Activated CD8-positive, alpha-beta memory T cell treated with anti-CD3 and anti-CD28 coated beads, Interleukin-2, amount 50 U/mL, for 1 hour (primary cell): ENCODE data around the gene NDFIP1.

ENCODE experiments used
- DNase-seq: peaks from one replicate; pipeline ENCODE4 v3.0.0-alpha.2; 2020; ENCODE audit errors: extremely low read depth

NDFIP1 gene

DNA sequence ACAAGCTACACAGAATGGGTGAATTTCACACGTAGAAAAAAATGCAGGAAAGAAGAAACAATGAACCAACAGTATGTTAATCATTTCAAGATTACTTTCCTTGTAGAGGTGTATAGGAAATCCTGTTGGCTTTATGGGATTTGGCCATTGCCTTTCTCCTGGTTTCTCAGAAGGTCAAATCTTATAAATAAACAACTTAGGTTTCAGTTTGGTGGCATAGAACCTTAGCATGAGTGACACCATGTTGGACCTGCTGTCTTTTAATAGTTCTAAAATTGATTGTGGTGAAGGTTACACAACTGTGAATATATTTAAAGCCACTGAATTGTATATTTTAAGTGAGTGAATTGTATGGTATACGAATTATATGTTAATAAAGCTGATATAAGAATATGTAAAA lies 16.7 kb upstream of the NDFIP1 start:
- no peak for DNase-seq

DNA sequence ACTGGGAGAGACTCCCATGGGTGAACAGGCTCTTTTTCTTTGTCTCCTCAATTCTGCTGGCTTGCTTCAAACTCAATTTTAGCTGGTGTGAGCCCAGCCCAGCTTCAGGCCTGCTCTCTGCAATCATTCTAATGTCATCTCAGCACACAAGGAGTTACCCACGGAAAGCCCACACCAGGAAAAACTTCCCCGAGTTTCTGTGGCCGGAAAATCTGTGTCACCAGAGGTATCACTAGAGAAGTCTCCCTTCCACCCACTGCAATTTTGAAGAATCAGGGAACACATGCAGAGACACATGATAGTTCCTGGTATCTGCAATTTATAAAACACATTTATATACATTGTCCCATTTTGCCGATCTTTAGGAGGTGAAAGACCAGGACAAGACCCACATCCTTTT lies 13.5 kb upstream of the NDFIP1 start:
- DNase-seq = no peak

DNA sequence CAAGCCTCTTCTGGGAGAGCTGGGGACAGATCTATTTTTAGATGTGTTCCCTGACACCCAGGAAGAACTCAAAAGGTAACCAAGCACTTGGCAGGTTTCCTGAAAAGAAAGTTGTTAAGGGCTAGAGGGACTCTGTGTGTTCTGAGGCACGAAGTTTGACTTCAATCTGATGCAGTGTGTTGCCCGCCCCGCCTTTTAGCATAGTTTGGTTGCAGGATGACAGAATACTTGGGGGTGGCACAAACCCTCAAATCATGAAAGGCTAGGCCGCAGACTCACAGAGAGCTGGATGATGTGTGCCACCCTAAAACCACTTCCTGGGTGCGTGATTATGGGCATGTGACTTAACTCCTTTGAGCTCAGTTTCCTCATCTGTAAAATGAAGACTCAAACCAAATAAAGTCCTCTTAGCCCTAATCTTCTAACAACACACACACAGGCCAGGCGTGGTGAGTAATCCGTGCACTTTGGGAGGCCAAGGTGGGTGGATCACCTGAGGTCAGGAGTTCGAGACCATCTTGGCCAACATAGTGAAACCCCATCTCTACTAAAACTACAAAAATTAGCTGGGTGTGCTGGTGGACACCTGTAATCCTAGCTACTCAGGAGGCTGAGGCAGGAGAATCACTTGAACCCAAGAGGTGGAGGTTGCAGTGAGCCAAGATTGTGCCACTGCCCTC lies 12.8 kb upstream of the NDFIP1 start:
- peak; percentile 82 for DNase-seq

DNA sequence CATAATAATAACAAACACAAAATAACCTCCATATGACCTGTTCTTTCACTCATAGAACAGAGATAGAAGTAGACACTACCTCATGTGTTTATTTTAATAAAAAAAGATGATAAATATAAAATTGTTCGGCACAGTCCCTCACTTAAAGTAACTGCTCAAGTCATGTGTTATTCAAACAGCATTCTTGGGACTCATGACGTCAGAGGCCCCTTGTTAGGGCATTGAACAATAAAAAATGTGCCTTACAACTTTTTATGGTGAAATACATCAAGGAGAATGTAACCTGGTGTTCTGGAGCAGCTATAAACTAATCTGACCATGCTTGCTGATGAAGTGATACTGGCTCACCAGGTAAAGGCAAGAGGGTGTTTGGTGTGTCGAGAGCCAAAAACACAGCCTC lies 12.2 kb upstream of the NDFIP1 start:
- DNase-seq = no peak

DNA sequence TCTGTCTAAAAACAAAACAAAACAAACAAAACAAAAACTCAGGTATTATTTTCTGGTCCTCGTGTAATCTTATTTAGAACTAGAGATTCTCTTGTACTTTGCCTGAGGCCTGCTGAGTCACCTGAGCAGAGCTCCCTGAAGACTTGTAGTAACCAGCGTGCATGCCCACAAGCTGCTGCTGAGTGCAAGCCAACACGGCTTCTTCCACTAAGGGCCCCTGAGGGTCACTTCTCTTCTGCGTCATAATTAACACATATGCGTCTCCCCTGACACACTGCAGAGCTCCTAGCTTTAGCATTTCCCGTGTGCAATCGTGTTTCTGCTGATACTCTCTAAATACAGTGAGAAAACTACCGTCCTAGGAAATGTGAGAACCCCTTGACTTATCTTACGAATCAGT lies 10.9 kb upstream of the NDFIP1 start:
- DNase-seq = no peak

DNA sequence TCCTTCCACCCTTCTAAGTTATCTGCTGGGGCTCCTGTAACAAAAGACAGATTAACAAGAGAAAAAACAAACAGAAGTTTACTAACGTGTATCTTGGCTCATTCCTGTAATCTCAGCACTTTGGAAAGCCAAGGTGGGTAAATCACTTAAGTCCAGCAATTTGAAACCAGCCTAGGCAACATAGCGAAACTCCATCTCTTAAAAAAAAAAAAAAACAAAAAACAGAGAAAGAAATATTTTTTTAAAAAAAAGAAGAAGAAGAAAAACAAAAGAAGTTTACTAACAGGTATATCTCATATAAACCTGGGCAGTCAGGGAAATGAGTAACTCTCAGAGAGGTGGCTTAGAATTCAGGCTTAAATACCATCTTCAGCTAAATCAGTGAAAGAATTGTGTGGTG lies 10.3 kb upstream of the NDFIP1 start:
- no peak for DNase-seq

DNA sequence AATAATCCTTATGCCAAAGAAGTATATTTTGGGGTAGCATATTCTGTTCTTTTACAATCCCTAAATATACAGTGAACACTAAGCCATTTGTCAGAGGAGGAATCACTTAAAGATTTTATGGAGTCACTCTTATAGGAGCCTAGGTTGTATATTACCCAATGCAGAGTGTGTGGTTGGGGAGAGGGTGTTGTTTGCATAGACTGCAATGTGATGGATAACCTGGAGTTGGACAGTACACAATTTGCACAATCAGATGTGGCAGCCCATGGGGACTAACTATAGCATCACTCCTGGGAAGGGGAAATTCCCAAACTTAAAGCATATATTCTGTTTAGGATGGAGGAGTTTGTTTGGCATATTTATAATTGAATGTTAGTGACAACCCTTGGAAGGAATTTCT lies 9.6 kb upstream of the NDFIP1 start:
- no peak for DNase-seq

DNA sequence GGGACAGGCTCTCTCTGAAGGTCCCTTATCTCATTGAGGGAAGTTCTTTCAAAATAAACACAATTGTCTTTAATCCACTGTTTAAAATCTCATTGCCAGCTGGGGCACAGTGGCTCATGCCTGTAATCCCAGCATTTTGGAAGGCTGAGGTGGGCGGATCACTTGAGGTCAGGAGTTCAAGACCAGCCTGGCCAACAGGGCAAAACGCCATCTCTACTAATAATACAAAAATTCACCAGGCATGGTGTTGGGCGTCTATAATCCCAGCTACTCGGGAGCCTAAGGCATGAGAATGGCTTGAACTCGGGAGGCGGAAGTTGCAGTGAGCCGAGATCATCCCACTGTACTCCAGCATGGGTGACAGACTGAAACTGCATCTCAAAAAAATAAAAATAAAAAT lies 8.3 kb upstream of the NDFIP1 start:
- DNase-seq = no peak

DNA sequence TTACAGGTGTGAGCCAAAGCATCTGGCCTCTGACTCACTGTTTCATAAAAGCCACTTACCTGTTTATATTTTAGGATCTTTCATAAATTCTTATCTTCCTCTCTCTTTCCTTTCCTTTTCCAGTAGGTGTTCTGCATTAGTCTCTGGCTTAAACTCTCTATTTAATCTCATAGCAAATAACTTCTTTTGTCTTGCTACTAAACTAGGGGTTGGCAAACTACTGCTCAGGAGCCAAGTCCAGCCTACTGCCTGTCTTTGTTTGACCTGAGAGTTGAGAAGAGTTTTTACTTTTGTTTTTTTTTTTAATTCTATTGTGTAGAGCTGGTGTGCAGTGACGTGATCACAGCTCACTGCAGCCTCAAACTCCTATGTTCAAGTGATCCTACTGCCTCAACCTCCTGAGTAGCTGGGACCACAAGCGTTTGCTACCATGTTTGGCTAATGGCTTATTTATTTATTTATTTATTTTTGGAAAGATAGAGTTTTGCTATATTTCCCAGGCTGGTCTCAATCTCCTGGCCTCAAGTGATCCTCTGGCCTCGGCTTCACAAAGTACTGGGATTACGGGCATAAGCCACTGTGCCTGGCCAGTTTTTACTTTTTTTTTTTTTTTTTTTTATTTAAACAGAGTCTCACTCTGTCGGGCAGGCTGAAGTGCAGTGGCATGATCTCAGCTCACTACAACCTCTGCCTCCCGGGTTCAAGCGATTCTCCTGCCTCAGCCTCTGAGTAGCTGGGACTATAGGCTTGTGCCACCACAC lies 5.4 kb upstream of the NDFIP1 start:
- DNase-seq = no peak

DNA sequence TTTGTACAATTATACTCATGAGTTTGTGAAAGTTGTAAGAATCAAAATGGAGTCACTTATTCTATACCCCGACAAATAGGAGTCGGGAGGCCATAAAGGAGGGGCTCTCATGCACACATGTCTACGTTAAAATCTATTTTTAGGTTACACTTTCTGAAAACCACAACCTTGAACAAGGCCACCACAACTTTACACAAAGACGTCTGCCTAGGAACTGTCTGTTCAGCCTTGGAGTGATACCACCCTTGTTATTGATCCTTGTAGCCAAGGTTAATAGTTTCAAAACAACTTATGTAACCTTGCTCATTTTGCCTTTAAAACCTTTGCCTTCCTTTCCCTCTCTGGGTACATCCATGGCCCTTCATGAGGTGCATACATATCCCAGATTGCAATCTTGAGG lies 4.1 kb upstream of the NDFIP1 start:
- no peak for DNase-seq

DNA sequence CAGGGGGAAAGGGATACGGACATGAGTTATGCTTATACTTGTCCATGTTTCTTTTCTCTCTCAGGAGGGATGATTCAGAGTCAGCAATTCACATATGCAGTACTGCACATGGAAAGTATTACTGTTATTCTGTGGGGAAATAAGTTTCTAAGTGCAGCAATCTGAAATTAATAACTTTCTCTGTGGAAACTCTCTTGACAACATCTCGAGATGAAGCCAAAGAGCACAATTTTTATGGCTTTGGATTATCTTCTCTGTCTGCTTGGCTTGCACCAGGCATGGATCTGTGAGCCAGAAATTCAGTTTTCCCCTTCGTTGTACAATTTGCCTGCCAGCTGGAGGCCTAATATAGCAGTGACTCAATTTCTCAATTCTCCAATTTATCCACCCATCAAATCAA lies 2.5 kb upstream of the NDFIP1 start:
- DNase-seq = no peak

DNA sequence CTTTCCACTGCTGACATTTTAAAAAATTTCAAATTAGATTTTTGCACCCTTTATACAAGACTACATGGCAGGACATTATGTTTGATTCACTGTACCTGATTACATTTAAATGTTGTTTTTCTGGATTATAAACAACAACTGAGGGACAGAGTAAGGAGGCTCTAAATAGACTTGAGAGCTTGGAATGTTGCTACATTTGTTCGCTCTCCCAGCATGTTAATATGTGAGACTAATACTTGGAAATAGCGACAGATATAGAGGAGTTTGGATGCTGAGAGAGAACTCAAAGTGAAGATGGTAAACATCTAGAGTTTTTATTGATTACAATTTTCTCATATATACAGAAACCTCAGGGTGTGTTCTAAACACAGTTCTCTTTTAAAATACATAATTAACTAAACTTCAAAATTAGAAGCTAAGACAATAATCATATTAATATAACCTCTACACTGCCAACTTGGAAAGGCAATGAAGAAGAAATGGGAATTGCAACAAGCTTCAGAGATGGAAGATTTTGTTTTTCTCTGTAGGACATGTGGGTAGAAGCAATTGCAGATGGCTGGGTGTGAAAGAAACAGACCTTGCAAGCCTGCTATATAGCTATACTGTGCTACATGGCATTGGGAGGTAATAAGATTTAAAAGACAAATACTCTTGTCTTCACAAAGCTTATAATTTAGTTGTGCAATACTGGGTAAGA lies 1.4 kb upstream of the NDFIP1 start:
- DNase-seq = no peak

DNA sequence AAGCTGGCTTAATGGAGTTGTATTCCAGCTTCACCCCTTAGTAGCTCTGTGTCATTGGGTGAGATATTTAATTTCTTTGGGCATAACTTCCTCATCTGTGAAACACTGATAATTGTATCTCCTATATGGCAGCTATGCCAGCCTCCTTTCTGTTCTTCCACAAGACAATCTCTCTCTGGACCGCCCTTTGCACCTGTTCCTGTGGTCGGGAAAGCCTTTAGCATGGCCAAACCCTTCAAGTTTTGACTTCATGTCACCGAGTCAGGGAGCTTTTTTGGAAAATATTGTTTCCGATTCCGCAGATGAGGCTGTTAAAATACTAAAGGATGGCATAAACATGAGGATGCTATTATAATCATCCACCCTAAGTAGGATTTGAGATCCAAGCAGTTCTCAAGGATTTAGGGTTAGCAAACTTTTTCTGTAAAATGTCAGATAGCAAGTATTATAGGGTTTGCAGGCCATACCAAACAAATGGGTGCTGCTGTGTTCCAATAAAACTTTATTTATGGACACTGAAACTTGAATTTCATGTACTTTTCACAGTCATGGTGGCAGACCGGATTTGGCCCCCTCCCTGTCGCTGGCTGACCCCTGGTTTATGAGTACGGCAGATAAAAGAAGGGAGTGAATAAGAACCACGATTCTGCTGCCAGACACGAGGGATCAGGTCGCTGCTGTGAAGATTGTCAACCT lies 695 bp upstream of the NDFIP1 start:
- DNase-seq = no peak

DNA sequence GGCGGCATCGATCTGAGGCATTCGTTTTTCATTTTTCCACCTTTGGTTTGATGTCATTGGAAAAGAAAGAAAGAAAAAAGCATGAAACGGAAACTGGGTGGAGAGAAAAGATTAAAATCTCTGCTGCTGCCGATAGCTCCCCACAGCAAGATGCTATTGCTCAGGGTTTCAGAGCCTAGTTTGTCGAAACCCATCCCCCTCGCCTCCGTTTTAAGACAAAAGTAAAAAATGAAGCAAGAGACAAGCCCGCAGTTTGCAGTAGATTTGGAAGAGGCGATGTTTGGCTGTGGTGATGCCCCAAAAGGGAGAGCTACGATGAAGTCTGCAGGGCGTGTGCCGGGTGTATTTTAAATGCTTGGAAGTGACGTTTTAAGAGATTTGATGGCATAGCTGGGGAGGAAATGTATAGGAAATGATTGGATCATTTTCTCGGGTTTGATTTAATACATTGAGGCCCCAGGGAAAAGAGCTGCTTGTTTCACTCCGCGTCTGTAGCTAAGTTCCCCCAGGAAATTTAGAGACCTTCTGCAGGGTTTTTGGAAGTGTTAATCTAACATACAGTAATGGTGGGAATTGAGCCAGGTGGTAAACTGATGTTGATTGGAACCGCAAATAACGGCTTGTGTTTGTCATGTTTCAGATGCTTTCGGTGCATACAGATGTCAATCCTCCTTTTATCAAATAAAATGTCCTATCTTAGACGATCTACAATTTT lies 909 bp downstream of the NDFIP1 start:
- peak; percentile 39 for DNase-seq

DNA sequence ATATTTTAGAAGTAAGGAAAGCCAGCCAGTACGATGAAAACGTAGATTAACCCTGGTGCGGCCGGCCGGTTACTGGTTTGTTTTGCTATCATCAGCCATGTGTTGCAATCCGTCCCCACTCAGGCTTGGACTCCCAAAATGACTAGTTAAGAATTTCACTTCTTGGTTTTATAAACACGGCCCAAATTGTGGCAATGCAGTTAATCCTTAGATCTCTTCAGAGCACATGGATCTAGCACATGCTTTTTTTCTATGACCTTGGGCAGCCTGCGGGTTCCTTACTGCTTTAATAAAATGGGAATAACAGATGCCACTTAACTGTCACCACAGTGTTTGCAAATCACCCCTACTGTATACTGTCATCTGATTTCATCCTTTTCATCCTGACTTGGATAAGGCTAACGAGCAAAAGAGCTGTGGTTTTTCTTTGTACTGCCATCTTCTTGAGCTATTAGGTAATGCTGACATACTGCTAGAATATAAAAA lies 1.5 kb downstream of the NDFIP1 start:
- DNase-seq = no peak

DNA sequence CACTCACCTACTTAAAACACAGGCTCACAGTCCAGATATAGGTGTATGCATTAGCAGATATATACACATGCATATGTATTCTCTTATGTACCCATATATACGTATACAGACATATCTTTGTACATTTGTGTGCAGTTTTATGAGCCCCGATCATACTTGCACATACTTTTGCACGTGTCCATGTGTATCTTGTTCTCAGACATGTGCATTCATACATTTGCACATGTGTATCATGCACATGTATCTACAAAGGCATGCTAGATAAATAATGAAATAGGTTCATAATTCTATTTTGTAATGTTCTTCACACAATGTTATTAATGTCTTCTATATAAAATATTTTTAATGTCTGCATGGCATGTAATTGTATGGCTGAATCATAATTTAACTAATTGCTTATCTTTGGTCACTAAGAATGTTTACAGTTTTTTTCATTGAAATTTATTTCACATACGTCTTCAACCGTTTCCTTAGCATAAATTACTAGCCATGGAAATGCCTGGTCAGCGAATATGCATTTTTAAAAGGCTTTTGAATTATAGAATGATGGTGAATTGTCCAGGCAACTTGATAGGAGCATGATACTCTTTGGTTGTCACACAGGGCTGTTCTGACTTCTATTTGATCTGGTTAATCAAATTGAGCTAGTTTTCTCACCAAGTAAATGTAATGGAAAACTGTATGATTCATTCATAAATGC lies 2.6 kb downstream of the NDFIP1 start:
- DNase-seq = no peak

DNA sequence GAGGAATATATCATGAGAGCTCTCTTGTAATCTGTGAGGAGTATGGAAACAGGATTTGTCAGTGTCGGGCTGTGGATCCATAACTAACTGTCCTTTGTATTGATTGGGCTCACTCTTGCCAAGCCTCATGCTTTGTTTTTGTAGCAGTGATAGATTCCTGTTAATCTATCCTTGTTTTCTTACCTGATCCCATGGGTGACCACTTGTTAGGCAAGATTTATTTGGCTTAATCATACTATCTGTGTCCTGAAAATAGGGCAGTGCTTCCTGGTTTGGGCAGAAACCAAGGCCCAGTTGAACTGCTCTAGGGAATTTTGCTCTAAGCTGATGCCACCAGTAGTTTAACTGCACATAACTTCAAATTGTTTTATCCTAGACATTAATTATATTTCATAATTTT lies 6.1 kb downstream of the NDFIP1 start:
- no peak for DNase-seq

DNA sequence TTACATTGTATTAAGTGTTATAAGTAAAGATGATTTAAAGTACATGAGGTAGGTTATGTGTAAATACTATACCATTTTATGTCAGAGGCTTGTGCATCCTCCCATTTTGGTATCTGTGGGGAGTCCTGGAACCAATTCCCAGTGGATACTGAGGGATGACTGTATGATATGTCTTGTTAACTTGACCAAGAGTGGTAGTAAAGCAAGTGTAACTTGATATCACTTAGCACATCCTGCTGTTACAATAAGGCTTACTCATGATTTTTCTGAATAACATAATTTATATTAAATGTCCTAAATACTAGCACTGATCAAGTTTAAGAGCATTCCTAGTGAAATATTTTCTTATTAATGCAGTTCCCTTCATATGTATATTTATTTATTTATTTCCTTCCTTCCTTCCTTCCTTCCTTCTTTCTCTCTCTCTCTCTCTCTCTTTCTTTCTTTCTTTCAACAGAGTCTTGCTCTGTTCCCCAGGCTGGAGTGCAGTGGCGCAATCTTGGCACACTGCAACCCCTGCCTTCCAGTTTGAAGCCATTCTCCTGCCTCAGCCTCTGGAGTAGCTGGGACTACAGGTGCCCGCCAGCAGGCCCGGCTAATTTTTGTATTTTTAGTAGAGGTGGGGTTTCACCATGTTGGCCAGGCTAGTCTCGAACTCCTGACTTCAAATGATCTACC lies 7.5 kb downstream of the NDFIP1 start:
- no peak for DNase-seq

DNA sequence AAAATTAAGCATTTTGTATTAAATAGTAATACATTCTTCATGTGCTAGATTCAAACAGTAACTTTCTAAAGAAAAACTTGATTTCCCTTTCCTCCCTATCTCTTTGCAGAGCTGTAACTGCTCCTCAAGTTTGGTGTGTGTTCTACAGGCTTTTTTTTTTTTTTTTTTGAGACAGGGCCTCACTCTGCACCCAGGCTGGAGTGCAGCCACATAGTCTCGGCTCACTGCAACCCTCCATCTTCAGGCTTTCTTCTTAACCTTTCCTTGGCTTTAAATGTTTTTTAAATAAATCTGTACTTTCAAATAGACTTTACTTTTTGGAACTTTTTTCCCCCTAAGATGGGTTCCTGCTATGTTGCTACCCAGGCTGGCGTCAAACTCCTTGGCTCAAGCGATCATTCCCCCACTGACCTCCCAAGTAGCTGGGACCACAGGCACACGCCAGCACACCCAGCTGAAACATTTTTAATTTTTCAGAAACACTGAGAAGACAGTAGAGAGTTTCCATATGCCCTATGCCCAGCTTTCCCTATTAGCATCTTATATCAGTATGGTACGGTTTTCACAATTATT lies 9.1 kb downstream of the NDFIP1 start:
- DNase-seq = no peak

DNA sequence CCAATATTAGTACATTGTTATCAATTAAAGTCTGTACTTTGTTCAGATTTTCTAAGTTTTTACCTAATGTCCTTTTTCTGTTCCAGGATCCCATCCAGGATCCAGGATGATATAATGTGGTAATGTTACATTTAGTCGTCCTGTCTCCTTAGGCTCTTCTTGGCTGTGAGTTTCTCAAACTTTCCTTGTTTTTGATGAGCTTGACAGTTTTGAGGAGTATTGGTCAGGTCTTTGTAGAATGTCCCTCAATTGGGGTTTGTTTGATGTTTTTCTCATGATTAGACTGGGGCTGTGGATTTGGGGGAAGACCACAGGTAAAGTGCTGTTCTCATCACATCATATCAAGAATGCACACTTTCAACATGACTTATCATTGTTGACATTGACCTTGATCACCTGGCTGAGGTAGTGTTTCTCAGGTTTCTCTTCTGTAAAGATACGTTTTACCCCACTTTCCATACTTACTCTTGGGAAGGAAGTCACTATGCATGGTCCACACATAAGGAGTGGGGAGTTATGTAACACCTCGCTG lies 9.6 kb downstream of the NDFIP1 start:
- DNase-seq = no peak
